Activated CD8-positive, alpha-beta T cell treated with anti-CD3 and anti-CD28 coated beads for 36 hours (primary cell): ENCODE results near the gene NEURL4. TPM values are rescaled to one million over a fixed set of nuclear protein-coding genes. Genes with fewer than 3 reads are reported as not detected.

ENCODE experiments used
- ATAC-seq: fragments of 200-7000 bp; cut with Tn5 transposase; one replicate; pipeline ENCODE4 v1.10.0; 2021; ENCODE audit warnings: mild to moderate bottlenecking, moderate library complexity
- CTCF ChIA-PET: fragments of 350-600 bp; sonication (Branson Sonifier 250); formaldehyde crosslinking; loops from one replicate; lab custom pipeline; 2021; ENCODE audit warnings: antibody characterized with exemption; lab: Charles Lee
- POLR2A ChIA-PET: fragments of 350-600 bp; sonication (Branson Sonifier 250); formaldehyde crosslinking; loops from one replicate; lab custom pipeline; 2021; ENCODE audit warnings: antibody characterized with exemption; lab: Charles Lee
- DNase-seq: peaks from one replicate; pipeline ENCODE4 v3.0.0-alpha.2; 2020
- H3K27ac Mint-ChIP-seq: one replicate; pipeline ENCODE4 v1.8.0; 2021; ENCODE audit warnings: mild to moderate bottlenecking, mixed read lengths
- H3K27me3 Mint-ChIP-seq: one replicate; pipeline ENCODE4 v1.8.0; 2021; ENCODE audit warnings: mixed read lengths
- H3K36me3 Mint-ChIP-seq: one replicate; pipeline ENCODE4 v1.8.0; 2021; ENCODE audit warnings: low read depth, mixed read lengths
- H3K4me1 Mint-ChIP-seq: one replicate; pipeline ENCODE4 v1.8.0; 2021; ENCODE audit warnings: low read depth, mixed read lengths
- H3K4me3 Mint-ChIP-seq: one replicate; pipeline ENCODE4 v1.8.0; 2021; ENCODE audit warnings: mild to moderate bottlenecking, moderate library complexity, mixed read lengths
- H3K9me3 Mint-ChIP-seq: one replicate; pipeline ENCODE4 v1.8.0; 2021; ENCODE audit warnings: mixed read lengths
- intact Hi-C: fragments of 100-400 bp; cut with micrococcal nuclease; formaldehyde crosslinking; loops from one replicate; pipeline ENCODE4 v1.10.0; 2022
- total RNA-seq, 2 experiments: library from RNA; stranded (reverse); gene quantifications; one replicate each; pipeline ENCODE4 v1.2.3, GENCODE V29; 2021
- TF ChIP-seq, protein P1 (sequence below): fragments of 200-600 bp; IDR thresholded peaks from one replicate; pipeline ENCODE4 v1.8.0; 2022; ENCODE audit warnings: antibody characterized with exemption, mild to moderate bottlenecking

Gene NEURL4
- total RNA-seq, 2 experiments from 2014 or later: 36.2 to 40.4 TPM

- Mint-ChIP-seq H3K4me3 (peak overlapping the region; percentile 80), H3K36me3 (peaks cover 4% of the 10 kb centered on the region), H3K27me3 (no peaks in the 10 kb centered on the region), H3K9me3 (no peaks in the 10 kb centered on the region), H3K4me1 (peaks cover 51% of the 10 kb centered on the region), H3K27ac (peak overlapping the region; percentile 96)
- TF ChIP-seq, protein P1, sequence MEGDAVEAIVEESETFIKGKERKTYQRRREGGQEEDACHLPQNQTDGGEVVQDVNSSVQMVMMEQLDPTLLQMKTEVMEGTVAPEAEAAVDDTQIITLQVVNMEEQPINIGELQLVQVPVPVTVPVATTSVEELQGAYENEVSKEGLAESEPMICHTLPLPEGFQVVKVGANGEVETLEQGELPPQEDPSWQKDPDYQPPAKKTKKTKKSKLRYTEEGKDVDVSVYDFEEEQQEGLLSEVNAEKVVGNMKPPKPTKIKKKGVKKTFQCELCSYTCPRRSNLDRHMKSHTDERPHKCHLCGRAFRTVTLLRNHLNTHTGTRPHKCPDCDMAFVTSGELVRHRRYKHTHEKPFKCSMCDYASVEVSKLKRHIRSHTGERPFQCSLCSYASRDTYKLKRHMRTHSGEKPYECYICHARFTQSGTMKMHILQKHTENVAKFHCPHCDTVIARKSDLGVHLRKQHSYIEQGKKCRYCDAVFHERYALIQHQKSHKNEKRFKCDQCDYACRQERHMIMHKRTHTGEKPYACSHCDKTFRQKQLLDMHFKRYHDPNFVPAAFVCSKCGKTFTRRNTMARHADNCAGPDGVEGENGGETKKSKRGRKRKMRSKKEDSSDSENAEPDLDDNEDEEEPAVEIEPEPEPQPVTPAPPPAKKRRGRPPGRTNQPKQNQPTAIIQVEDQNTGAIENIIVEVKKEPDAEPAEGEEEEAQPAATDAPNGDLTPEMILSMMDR: no peak
- intact Hi-C loops: no loop called here
- CTCF ChIA-PET: interaction anchor here (1.1 to 3.0 kb wide), 2 partner anchors 20 to 106 kb away, joined by 3 to 9 read pairs; no protein-coding TSS in a partner anchor
- ATAC-seq: no peak
- POLR2A ChIA-PET: interaction anchor here (1.1 to 10.5 kb wide), 9 partner anchors 11 to 250 kb away, joined by 3 to 150 read pairs (median 6); partner anchors contain the start of gene GPS2
- DNase-seq: no peak
Observed at GRCh38 chr17:7330638-7331015, 1.5 kb upstream of the NEURL4 start.

GRCh38 chr17:7329997-7330637 is 982 bp upstream of the NEURL4 start:
- Mint-ChIP-seq H3K36me3 (peaks cover 4% of the 10 kb centered on the region), H3K27me3 (no peaks in the 10 kb centered on the region), H3K4me3 (peak overlapping the region; percentile 80), H3K4me1 (peaks cover 48% of the 10 kb centered on the region), H3K9me3 (no peaks in the 10 kb centered on the region), H3K27ac (peak overlapping the region; percentile 96)
- TF ChIP-seq, protein P1: no peak
- CTCF ChIA-PET: interaction anchor here (0.6 to 3.0 kb wide), 13 partner anchors 12 to 356 kb away, joined by 3 to 20 read pairs (median 5); partner anchors contain the start of genes TMEM102 and TMEM95
- DNase-seq (peak; percentile 89), ATAC-seq (peak; percentile 72)
- intact Hi-C loops: no loop called here
- POLR2A ChIA-PET: interaction anchor here (0.9 to 10.5 kb wide), 16 partner anchors 8 to 356 kb away, joined by 3 to 150 read pairs (median 6); partner anchors contain the start of genes GPS2, TMEM256, TP53 and ZBTB4

DNA sequence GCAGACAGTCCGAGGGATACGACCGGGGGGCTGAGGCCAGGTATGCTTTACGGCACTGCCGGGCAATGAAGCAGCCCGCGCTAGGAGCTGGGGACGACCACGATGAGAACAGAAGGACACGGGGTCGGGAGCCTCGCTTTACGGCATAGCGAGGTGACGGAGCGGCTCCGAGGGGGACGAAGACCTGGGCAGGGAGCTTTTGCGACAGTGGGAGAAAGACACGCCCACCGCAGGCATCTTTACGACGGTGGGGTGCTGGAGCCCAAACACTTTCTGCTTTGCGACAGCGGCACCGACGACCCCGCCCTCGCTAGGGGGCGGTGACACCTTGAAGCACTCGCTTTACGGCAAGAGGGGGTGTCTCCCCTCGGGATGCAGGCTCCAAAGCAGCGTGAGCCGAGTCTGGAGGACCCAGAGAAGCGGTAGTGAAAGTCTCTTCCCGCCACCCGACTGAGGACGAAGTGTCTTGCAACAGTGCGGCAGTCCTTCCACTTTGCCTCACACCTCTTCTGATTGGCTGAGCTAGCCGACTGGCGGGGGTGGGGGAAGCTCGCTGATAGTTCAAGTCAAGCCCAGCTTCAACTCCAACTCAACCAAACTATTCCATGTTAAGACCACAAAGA is 350 bp upstream of the NEURL4 start:
- H3K4me1 Mint-ChIP-seq: peaks cover 43% of the 10 kb centered on the region

GRCh38 chr17:7328009-7328408 is 1.1 kb downstream of the NEURL4 start:
- intact Hi-C loops: no loop called here
- peaks cover 46% of the 10 kb centered on the region for H3K4me1 Mint-ChIP-seq
- H3K9me3 Mint-ChIP-seq: no peaks in the 10 kb centered on the region
- H3K4me3 Mint-ChIP-seq: peak overlapping the region; percentile 80
- DNase-seq (no peak), ATAC-seq (no peak)
- POLR2A ChIA-PET: interaction anchor here (0.6 to 10.5 kb wide), 3 partner anchors 13 to 21 kb away, joined by 3 to 150 read pairs (median 7); partner anchors contain the start of gene GPS2
- CTCF ChIA-PET: interaction anchor here (0.9 to 5.2 kb wide), 6 partner anchors 9 to 17 kb away, joined by 3 to 50 read pairs (median 6); no protein-coding TSS in a partner anchor
- no peaks in the 10 kb centered on the region for H3K27me3 Mint-ChIP-seq
- TF ChIP-seq, protein P1: no peak
- peak overlapping the region; percentile 74 for H3K27ac Mint-ChIP-seq
- H3K36me3 Mint-ChIP-seq: peaks cover 14% of the 10 kb centered on the region

More for the DNA sequence above, 350 bp upstream of the NEURL4 start:
- CTCF ChIA-PET: interaction anchor here (0.6 to 3.0 kb wide), 14 partner anchors 12 to 357 kb away, joined by 3 to 20 read pairs (median 4); partner anchors contain the start of genes TMEM102 and TMEM95
- POLR2A ChIA-PET: interaction anchor here (0.9 to 10.5 kb wide), 15 partner anchors 9 to 357 kb away, joined by 3 to 150 read pairs (median 6); partner anchors contain the start of genes GPS2, TMEM256, TP53 and ZBTB4
- TF ChIP-seq, protein P1: no peak
- peak; percentile 70 for ATAC-seq
- no peaks in the 10 kb centered on the region for H3K9me3 Mint-ChIP-seq
- peak; percentile 99 for DNase-seq
- H3K27ac Mint-ChIP-seq: peak overlapping the region; percentile 96
- intact Hi-C loops: no loop called here
- peaks cover 6% of the 10 kb centered on the region for H3K36me3 Mint-ChIP-seq
- H3K27me3 Mint-ChIP-seq: no peaks in the 10 kb centered on the region
- H3K4me3 Mint-ChIP-seq: peak overlapping the region; percentile 80
